CD4-positive, alpha-beta T cell treated with Interleukin-21 for 1 hour (primary cell): ENCODE data around the gene CERS6.
"Not testable (repeated sequence)": the region's sequence is repeated elsewhere in the genome, so short reads cannot be mapped to it uniquely, and the experiment has no call there.

Experiments
- DNase-seq: peaks from one replicate; pipeline ENCODE4 v3.0.0-alpha.2; 2020

The CERS6 gene

DNA sequence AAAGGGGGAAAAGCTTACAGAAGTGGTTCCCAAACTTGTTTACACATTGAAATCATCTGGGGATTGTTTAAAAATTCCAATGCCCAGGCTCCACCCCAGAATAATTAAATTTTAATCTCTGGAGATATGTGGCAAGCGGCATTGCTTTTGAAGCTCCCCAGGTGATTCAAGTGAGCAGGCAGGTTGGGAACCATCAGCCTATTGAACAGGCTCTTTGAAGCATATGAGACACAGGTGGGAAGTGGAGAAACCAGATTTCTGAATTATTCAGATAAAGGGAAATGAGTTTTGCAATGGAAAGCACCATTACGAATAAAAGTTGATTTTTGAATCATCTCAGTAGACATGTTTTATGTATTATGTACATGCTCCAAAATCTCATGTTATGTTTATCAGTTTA is 288.8 kb downstream of the CERS6 start:
- DNase-seq: no peak

DNA sequence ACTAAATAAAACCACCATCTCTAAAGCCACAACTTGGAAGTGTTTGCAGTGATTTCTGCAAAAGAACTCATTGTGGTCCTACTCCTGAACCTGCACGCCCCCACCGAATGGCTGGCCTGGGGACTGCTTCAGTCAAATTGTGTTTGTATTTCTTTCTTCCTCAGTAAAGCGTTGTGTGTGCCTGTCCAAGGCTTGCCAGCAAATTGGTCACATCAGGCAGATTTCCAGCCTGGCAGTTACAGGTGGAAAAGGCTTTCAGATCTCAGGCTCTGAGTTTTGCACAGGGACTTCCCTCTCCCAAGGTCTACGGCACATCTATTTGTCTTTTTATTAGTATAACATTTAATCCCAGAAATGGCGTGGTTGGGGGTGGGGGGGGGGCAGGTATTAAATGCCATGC is 292.4 kb downstream of the CERS6 start:
- DNase-seq: no peak

DNA sequence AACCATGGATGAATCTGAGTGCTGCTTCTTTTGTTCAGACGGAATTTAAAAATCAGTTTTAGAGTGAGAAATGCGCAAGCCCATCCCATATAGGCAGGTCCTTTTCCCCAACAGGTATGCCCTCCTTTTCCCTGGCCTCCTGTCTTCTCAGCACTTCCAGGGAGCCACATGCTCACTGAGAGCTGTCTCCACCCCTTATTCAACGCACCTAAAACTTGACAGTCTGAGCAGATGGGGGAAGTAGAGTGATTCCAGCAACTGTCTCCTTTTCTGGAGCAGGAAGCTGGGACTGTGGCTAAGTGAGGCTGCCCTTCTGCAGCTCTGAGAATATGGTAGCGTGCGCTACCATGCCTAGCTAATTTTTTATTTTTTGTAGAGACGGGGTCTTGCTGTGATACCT is 293.2 kb downstream of the CERS6 start:
- DNase-seq: no peak

DNA sequence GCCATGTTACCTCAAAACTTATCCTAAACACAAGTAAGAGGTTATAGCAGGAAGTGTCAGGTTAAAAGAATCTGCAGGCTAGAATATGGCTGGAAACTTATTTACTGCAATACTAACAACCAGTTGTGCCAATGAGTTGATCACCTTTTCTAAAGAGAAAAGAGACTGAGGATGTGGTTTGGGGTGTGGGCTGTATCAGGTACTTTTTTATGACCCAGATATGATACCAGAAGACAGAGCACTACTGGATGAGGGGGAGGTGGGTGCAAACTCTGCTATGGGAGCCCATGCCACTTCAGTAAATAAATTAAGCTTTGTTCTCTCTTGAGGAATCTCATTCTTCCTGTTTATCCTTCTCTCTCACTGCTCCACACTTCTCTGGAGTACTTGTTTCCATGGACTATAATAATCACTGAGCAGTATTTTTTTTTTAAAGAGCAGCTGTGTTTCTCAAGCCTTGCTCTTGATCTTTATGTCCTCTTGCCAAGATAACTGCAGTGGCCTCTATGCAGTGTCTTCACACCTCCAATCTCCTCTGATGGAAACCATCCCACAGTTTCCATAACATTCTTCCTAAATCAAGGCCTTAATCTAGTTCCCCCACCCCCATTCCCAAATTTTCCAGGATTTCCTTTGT is 295.1 kb downstream of the CERS6 start:
- DNase-seq: peak; percentile 64

DNA sequence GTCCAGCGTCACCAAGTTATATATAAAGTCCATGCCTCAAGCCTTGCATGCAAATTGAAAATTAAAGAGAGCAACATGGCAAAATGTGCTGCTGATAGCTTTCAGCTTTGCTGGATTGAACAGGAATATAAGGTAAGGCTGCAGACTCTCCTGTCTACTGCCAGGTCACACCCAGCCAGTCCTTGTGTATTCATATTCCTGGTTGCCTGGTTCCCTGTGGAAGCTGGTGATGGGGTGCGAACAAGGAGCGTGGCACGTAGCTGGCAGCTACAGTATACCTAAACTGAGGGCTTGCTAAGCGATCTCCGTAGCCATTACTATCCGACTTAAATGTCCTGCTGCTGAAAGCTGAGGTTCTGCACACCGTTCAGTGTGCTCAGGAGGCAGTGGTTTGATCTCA is 296.3 kb downstream of the CERS6 start:
- no peak for DNase-seq

DNA sequence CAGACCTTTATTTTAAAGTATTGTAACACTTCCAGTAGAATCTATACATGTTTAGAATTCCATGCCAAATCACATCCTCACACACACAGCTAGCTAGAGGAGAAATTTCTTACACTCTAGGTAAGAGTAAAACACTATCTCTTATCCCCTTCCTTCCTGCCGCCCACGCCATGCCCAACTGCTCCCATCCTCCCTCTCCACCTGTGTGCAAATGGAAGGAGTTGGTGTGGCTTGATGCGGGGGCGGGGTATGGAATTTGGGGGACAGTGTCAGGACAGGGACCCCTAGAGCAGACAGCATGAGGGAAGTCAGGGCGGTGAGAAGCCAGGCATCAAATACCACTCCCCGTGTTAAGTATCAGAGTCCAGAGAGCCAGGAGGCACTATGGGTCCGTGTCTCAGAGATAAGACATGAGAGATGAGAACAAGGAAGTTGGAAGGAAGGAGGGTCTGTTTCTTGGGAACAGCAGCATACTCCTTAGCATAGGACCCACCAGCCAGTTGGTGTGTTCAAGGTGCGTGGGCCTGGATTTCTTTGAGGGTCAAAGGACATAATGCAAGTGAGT is 297.8 kb downstream of the CERS6 start:
- DNase-seq: no peak

DNA sequence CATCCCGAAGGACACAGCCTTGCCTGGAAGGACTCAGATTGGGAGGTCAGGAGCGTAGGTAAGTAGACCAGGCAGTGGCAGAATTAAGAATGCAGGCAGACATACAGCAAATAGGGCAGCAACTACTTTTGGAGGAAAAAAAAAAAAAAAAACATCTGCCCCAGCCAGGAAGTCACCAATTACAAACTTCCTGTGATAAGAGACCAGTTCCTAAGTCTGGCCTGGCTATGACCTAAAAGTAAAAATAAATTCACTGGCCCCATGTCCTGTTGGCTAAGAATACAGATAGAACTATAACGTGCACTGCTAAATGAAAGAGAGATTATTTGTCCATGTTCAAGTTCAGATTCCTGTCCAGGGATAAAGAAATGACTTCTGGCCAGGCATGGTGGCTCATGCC is 301.2 kb downstream of the CERS6 start:
- no peak for DNase-seq

DNA sequence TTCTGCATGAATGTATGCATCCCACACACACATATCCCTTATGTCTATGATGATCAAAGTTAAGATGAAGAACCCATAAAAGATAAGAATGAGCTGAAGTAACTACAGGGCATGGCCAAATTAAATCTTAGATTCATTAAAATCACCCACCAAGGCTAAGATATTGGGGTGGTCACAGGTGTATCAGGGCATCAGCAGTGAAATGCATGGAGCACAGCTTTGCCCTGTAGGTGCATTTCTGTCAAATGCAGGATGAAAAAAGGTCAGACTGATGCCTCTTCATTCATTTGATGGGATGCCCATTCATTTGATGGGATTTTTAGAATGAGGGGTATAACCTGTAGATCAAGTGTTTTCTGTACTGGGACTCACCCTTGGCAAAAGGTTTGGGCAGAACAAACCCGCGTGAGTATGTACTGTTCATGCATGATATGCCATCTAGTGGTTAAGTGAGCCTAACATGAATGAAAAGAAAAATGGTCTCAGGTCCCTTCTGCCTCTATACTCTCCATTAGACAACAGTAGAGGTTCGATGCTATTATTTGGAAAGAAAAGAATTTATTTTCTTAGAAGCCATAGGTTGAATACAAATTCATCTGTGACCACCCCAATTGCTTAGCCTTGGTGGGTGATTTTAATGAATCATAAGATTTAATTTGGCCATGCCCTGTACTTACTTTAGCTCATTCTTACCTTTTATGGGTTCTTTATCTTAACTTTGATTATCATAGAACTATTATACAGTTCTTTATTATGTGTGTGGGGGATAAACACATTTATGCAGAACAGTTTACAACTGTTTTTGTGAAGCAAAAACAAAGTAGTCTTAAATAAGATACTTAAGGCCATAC is 303.1 kb downstream of the CERS6 start:
- DNase-seq: peak; percentile 63

DNA sequence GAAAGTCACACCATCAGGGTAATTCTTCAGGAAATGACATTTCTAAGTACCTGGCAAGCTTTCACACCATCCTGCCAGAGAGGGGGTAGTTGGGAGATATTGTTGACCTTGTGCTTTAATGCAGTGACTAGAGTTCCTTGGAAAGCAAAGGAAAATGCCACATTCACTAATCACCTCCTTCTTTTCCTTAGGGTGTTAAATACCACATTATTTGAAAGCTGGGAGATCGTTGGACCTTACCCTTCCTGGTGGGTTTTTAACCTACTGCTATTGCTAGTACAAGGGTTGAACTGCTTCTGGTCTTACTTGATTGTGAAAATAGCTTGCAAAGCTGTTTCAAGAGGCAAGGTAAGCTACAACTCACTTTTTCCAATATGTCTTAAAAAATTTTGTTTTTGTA is 309.3 kb downstream of the CERS6 start:
- DNase-seq: no peak

DNA sequence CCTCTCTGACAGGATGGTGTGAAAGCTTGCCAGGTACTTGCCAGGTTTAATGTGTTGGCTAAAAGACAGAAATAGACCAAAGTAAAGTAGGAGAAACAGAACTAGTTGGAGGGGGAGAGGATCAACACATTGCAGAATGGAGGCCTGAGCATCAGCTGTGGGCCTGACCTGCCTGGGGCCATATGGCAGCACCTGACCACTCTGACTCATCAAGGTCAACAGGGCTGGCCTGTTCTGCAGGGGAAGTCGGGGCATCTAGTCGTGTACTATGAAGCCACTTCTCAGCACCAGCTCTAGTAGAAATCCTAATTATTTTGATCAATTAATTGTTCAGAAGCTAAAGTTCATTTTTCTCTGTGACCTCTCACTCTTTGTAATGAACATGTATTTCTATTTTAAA is 310.5 kb downstream of the CERS6 start:
- DNase-seq: no peak

DNA sequence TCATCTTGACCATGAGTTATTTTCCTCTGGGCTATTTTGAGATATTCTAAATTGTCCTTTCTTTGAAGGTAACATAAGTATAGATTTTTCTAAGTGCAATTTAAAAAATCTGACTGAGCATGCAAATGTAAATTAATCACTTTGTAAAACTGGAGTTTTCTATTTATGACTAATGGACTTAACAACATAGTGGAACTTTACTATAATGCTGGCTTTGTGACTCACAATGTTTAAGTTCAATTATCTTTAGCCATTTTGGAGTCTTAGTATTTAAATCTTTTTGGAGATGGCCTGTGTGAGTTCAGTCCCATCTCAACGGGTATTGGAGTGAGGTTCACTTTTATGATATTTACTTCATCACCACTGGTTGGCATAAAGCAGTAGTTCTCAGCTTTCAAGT is 311.2 kb downstream of the CERS6 start:
- DNase-seq: no peak

DNA sequence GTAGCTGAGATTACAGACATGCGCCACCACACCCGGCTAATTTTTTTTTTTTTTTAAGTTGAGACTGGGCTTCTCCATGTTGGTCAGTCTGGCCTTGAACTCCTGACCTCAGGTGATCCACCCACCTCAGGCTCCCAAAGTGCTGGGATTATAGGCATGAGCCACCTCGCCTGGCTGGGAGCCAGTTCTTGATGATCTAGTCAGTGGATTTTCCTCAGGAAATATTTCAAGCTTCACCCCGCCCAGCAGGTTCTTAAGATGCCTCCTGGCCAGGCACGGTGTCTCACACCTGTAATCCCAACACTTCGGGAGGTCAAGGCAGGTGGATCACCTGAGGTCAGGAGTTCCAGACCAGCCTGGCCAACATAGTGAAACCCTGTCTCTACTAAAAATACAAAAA is 312.3 kb downstream of the CERS6 start:
- not testable (repeated sequence) for DNase-seq

DNA sequence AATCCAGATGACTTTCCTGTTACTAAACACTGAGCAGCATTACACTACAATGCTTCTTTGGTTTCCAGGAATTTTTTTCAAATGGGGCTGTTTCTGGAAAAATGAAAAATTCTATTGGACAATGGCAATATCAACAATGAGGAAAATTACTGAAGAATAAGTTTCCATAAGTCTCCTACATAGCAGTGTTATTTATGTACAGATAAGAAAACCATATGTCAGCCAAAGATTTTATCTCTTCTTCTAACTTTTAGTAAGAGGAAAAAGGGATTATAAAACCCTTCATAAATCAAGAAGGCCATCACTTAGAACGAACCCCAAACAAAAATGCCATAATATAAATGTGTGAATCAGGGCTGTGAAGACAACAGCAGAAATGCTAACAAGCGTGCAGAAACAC is 314.7 kb downstream of the CERS6 start:
- no peak for DNase-seq

DNA sequence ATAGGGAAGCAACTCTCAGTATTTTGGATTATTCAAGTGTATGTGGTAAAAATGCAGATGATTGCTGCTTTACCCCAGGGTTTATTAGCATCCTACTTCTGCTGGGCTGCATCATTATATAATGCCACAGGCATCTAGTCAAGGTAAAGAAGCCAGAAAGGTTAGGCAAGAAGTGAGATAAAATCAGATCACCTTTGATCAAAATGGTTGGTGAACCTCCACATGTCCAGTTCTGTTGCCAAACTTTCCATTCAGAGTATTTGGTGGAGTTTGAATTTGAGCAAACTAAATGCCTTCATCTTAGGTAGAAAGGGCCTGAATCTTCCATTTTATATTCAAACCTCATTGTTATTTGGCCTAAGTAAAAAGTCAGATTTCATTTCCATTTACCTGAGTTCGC is 316.6 kb downstream of the CERS6 start:
- DNase-seq: no peak

DNA sequence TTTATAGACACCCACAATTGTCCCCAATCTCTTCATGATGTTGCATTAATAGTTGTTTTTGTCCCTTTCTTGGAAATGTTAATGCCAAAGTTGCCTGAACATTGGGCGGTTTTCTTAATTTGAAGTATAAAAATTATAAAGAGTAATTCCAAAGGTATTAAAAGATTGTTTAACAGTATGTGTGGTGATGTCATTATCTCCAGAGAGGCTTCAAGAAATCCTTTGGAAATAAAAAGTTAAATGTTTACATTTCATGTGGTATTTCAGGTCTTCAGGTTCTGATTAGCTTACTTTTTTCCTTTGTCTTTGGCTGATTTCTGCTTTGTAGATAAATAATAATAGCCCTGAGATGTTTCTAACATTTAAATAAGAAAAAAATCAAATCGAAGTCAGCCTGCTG is 317.1 kb downstream of the CERS6 start:
- DNase-seq: no peak

DNA sequence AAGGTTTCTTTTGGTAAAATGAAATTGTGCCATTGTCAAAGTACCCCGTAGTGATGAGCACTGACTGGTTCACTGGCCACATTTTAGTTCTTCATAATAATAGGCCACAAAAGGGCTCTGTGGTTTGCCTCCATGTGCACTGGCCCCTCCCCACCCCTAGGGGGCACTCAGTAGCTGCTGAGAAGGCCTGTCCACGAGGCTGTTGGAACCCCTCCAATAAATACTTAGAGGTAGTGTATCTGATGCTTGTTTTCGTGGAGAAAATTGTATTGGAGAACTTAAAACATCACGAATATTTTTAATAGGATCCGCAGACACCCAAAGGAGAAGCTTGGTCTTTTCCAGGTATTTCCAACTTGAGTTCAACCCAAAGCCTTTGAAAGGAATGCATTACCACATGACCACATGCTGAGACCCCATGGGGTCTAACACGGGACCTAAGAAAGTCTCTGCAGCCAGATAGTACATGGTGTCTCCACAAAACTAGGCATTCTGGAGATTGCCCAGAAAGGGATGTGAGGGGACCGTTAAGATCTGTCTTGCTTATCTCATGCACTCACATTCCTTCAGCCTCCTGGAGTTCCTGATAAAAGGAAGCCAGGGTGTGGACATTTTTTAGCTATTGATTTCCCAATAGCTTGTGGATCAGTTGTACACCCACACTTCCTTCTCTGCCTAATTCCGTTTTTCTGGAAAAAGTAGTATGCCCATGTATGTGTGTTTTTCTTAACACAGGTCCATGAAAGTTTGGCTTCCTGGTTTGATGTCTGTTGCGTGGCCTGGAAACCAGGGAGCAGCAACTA is 317.8 kb downstream of the CERS6 start:
- peak; percentile 29 for DNase-seq

DNA sequence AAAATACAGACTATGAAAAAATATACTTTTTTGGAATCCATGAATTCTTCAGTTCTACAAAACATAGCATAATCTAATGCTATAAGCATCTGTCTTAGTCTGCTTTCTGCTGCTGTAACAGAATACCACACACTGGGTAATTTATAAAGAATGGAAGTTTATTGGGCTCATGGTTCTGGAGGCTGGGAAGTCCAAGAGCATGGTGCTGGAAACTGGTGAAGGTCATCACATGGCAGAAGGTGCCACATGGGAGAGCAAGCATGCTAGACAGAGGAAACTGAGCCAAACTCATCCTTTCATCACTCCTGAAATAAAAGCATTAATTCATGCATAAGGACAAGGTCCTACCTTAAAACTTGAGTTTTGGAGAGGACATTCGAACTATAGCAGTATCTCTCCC is 319.8 kb downstream of the CERS6 start:
- DNase-seq: no peak

DNA sequence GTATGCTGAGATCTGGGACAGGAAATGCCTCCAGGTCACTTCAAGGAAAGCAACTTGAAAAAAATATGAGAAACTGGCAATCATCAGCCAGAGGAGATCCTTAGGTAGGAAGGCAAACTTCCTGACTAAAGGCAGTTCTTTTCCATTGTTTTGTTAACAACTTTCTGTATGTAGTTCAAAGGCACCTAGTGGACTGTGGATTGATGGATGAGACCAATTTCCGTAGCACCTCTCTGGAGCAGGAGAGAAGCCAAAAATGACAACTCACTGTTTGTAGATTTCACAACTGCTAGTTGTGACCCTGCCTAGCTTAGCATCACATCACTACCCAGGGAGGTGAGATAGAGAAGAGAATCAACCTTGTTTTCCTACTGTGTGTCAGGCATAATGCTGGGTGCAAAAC is 324.6 kb downstream of the CERS6 start:
- no peak for DNase-seq

DNA sequence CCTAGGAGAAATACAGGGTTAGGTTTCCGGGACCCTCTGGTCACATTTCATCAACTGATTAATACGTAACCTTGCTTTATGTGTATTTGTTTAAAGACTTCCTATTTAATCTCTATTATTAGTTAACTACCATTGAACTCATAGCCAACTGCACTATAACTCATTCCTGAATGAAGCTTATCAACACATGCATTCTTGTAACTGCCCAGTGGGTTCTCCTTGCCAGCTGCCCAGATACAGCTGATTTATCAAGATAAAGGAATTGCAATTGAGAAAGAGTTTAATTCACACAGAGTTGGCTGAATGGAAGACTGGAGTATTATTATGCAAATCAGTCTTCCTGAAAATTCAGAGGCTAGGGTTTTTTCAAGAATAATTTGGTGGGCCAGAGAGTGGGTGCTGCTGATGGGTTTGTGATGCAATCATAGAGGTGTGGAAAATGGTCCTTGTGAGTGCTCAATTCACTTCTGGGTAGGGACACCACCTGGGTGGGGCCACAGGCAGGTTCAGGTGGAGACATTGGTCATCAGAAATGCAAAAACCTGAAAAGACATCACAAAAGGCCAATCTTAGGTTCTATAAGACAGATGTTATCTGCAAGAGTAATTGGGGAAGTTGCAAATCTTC is 325.2 kb downstream of the CERS6 start:
- no peak for DNase-seq

DNA sequence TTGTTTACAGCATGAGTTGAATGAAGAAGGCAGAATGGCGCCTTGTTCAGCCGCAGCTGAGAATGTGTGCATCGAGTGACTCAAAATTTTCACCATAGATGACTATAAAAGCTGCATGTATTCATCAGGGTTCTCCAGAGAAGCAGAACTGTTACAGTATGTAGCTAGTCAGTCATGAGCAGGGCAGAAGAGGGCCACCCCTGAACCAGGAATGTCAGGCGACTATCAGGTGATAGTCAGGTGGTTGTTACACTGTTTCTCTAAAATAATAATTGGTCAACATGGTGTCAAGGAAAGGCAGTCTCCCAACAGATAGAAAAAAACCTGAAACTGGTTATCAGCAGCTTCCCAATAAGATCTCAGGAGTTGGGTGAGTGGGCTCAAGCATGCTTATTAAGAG is 326.2 kb downstream of the CERS6 start:
- DNase-seq: no peak

DNA sequence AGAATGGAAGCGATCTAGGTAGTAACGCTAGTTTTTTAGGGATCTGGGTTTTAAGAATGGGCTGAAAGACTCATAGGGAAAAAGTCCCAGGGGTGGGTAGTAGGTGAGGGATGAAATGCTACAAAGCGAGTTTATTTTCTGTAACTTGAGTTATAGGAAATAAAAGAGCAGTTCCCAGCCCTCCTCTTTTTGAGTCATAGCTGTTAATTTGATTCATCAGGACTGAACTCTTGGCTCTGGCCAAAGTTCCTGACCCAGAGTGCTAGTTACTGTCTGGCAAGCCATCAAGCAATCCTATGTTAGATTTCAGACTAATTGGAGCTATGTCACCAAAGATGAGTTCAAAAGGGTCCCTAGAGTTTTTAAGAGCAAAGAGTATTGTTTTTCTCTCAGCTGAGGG is 328.9 kb downstream of the CERS6 start:
- DNase-seq: no peak

DNA sequence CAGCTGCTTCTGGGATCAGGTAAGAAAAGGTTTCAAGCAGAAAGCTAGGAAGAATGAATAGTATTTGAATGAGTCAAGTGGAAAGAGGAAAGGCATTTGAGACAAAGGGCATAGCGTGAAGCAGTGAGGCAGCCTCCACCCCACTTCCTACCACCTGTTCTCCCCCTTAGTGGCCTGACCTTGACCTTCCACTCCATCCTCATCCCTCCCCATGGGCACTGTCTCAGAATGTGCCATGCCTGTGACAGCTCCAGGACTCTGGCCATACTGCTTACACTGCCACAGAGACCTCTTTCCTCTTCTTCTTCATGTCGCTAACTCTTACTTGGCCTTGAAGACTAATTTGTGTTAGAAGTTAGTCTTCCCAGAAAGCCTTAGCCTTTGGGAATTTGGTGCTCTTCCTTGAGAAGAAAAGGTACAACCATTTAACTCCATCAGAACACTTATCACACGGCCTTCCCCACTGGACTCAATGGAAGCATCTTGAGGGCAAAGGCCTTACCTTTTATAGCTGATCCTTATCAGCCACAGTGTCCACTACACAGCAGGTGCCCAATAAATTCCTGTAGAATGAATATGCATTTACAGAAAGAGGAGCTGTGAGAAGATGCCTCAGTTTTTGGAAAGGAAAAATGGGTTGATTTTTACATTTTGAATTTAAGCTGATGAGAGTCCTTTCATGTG is 331.2 kb downstream of the CERS6 start:
- DNase-seq: no peak
